HEK293 (cell line): ENCODE results near the gene HIC1.

Experiments used
- GLI4 ChIP-seq: fragments of 450-650 bp; formaldehyde crosslinking; IDR thresholded peaks from 2 replicates; pipeline ENCODE4 v1.5.1; 2016; ENCODE audit warnings: missing biosample characterization, missing genetic modification characterization
- KLF17 ChIP-seq: fragments of 450-650 bp; formaldehyde crosslinking; IDR thresholded peaks from 2 replicates; pipeline ENCODE4 v1.5.1; 2016; ENCODE audit warnings: missing biosample characterization, missing genetic modification characterization
- TSHZ1 ChIP-seq: fragments of 450-650 bp; formaldehyde crosslinking; IDR thresholded peaks from 2 replicates; pipeline ENCODE4 v1.5.1; 2016; ENCODE audit warnings: missing biosample characterization, missing genetic modification characterization, borderline replicate concordance
- ZBTB10 ChIP-seq: fragments of 450-650 bp; formaldehyde crosslinking; IDR thresholded peaks from 2 replicates; pipeline ENCODE4 v1.5.1; 2016; ENCODE audit warnings: missing biosample characterization, missing genetic modification characterization
- ZBTB17 ChIP-seq: fragments of 450-650 bp; formaldehyde crosslinking; IDR thresholded peaks from 2 replicates; pipeline ENCODE4 v1.5.1; 2016; ENCODE audit warnings: missing biosample characterization, missing genetic modification characterization
- ZBTB20 ChIP-seq: fragments of 450-650 bp; formaldehyde crosslinking; IDR thresholded peaks from 2 replicates; pipeline ENCODE4 v1.5.1; 2016; ENCODE audit warnings: missing biosample characterization, missing genetic modification characterization
- ZFP3 ChIP-seq: fragments of 450-650 bp; formaldehyde crosslinking; IDR thresholded peaks from 2 replicates; pipeline ENCODE4 v1.5.1; 2016; ENCODE audit warnings: low read depth, missing biosample characterization, missing genetic modification characterization
- ZFP69B ChIP-seq: fragments of 450-650 bp; formaldehyde crosslinking; IDR thresholded peaks from 2 replicates; pipeline ENCODE4 v1.5.1; 2016; ENCODE audit warnings: missing biosample characterization, missing genetic modification characterization
- ZNF174 ChIP-seq: fragments of 450-650 bp; formaldehyde crosslinking; IDR thresholded peaks from 2 replicates; pipeline ENCODE4 v1.5.0; 2017; ENCODE audit warnings: missing biosample characterization, mild to moderate bottlenecking, missing genetic modification characterization
- ZNF214 ChIP-seq: fragments of 450-650 bp; formaldehyde crosslinking; IDR thresholded peaks from 2 replicates; pipeline ENCODE4 v1.5.1; 2017; ENCODE audit warnings: missing biosample characterization, mild to moderate bottlenecking, missing genetic modification characterization, borderline replicate concordance
- ZNF239 ChIP-seq: fragments of 450-650 bp; formaldehyde crosslinking; IDR thresholded peaks from 2 replicates; pipeline ENCODE4 v1.5.1; 2016; ENCODE audit warnings: missing biosample characterization, missing genetic modification characterization
- ZNF280D ChIP-seq: fragments of 450-650 bp; formaldehyde crosslinking; IDR thresholded peaks from 2 replicates; pipeline ENCODE4 v1.5.1; 2016; ENCODE audit warnings: missing biosample characterization, missing genetic modification characterization
- ZNF311 ChIP-seq: fragments of 450-650 bp; formaldehyde crosslinking; IDR thresholded peaks from 2 replicates; pipeline ENCODE4 v1.5.1; 2017; ENCODE audit warnings: missing biosample characterization, missing genetic modification characterization, borderline replicate concordance
- ZNF350 ChIP-seq: fragments of 450-650 bp; formaldehyde crosslinking; IDR thresholded peaks from 2 replicates; pipeline ENCODE4 v1.5.0; 2017; ENCODE audit warnings: missing biosample characterization, mild to moderate bottlenecking, missing genetic modification characterization
- ZNF362 ChIP-seq: fragments of 450-650 bp; formaldehyde crosslinking; IDR thresholded peaks from 2 replicates; pipeline ENCODE4 v1.5.1; 2016; ENCODE audit warnings: missing biosample characterization, missing genetic modification characterization
- ZNF37A ChIP-seq: fragments of 450-650 bp; IDR thresholded peaks from 2 replicates; pipeline ENCODE4 v1.5.1; 2018; ENCODE audit warnings: missing biosample characterization, missing genetic modification characterization
- ZNF449 ChIP-seq: fragments of 450-650 bp; formaldehyde crosslinking; IDR thresholded peaks from 2 replicates; pipeline ENCODE4 v1.5.1; 2017; ENCODE audit warnings: missing biosample characterization, mild to moderate bottlenecking, missing genetic modification characterization, moderate library complexity
- ZNF501 ChIP-seq: fragments of 450-650 bp; formaldehyde crosslinking; IDR thresholded peaks from 2 replicates; pipeline ENCODE4 v1.5.1; 2016; ENCODE audit warnings: missing biosample characterization, missing genetic modification characterization
- ZNF558 ChIP-seq: fragments of 450-650 bp; formaldehyde crosslinking; IDR thresholded peaks from 2 replicates; pipeline ENCODE4 v1.5.1; 2016; ENCODE audit warnings: missing biosample characterization, missing genetic modification characterization
- ZNF596 ChIP-seq: fragments of 450-650 bp; IDR thresholded peaks from 2 replicates; pipeline ENCODE4 v1.5.0; 2018; ENCODE audit warnings: missing biosample characterization, mild to moderate bottlenecking, missing genetic modification characterization, moderate library complexity
- ZNF629 ChIP-seq: fragments of 450-650 bp; formaldehyde crosslinking; IDR thresholded peaks from 2 replicates; pipeline ENCODE4 v1.5.1; 2017; ENCODE audit warnings: missing biosample characterization, missing genetic modification characterization
- ZNF660 ChIP-seq: fragments of 450-650 bp; IDR thresholded peaks from 2 replicates; pipeline ENCODE4 v1.5.1; 2018; ENCODE audit warnings: missing biosample characterization, mild to moderate bottlenecking, missing genetic modification characterization
- ZNF830 ChIP-seq: fragments of 450-650 bp; IDR thresholded peaks from 2 replicates; pipeline ENCODE4 v1.5.0; 2018; ENCODE audit warnings: missing biosample characterization, missing genetic modification characterization, low read depth, mild to moderate bottlenecking, moderate library complexity
- ZNF843 ChIP-seq: fragments of 450-650 bp; formaldehyde crosslinking; IDR thresholded peaks from 2 replicates; pipeline ENCODE4 v1.5.1; 2016; ENCODE audit warnings: missing biosample characterization, missing genetic modification characterization

The HIC1 gene

GRCh38 chr17:2041561-2042389 is 13.1 kb upstream of the HIC1 start, which contains the start of gene OVCA2 (continued):
- TF ChIP-seq ZNF830 (tag by site-specific recombination): no peak
- TF ChIP-seq ZNF362 (tag by site-specific recombination): no peak
- no peak for TF ChIP-seq ZNF174 (tag by site-specific recombination)
- no peak for TF ChIP-seq ZNF558
- no peak for TF ChIP-seq ZNF311 (tag by site-specific recombination)
- no peak; the same call in 1 of the 2 replicates for TF ChIP-seq ZNF843 (tag by site-specific recombination)
- peak; percentile 80 for TF ChIP-seq ZNF629 (tag by site-specific recombination)
- TF ChIP-seq ZNF596 (tag by site-specific recombination): no peak
- 0 out of 2 replicates have a peak, but pooled peaks have one; percentile 22 for TF ChIP-seq ZFP69B (tag by site-specific recombination)
- TF ChIP-seq TSHZ1 (tag by site-specific recombination): no peak
- no peak for TF ChIP-seq GLI4 (tag by site-specific recombination)
- TF ChIP-seq ZNF214 (tag by site-specific recombination): no peak
- no peak for TF ChIP-seq ZNF350 (tag by site-specific recombination)
- no peak for TF ChIP-seq ZNF239 (tag by site-specific recombination)
- no peak for TF ChIP-seq ZNF280D (tag by site-specific recombination)
- no peak for TF ChIP-seq ZFP3
- TF ChIP-seq ZNF37A (tag by site-specific recombination): no peak
- peak; percentile 80; the same call in 1 of the 2 replicates for TF ChIP-seq ZNF660
- peak; percentile 84 for TF ChIP-seq ZNF501 (tag by site-specific recombination)
- peak; percentile 89 for TF ChIP-seq ZBTB20
- peak; percentile 90 for TF ChIP-seq KLF17
- TF ChIP-seq ZNF449 (tag by site-specific recombination): no peak
- TF ChIP-seq ZBTB10 (tag by site-specific recombination): peak; percentile 59
- TF ChIP-seq ZBTB17: peak; percentile 74
